ENCODE data around the gene SUSD5. TPM values are rescaled to one million over a fixed set of nuclear protein-coding genes. Genes with fewer than 3 reads are reported as not detected.

SUSD5 gene
- total and polyA plus RNA-seq, 2 of the 4 experiments (the other 2 are of a cell fraction), result 1.4 to 2.9 TPM

DNA sequence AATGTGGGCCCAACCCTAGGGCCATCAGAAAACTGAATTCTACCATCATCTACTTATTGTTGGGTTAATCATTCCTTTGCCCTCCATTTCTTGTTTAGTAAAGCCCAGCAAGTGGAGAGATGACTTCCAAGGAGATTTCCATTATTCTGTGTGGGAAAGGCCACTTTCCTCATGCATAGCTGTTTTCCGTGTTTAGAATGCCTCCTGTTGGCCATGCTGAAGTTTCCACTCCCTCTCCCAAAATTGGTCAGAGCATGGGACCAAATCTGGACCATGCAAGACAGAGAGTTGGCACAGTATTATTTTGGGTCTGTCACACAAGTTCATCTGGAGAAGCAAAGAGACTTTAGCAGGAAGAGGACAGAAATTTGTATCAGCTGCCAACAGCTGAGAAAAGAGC, 15.3 kb upstream of the SUSD5 start:
- Histone ChIP-seq H3K9me1 (ENCODE audit: insufficient read depth, low read length) (no peaks in the 10 kb centered on the region), H4K5ac (ENCODE audit: low read depth, low read length) (no peak overlapping the region), H3K9me3 (ENCODE audit: control insufficient read depth, insufficient read depth, low read length) (no peaks in the 10 kb centered on the region), H3K23ac (ENCODE audit: low read depth, low read length) (no peak overlapping the region), H2AK9ac (replicated peaks; ENCODE audit: low read depth, low read length, poor library complexity) (peak overlapping the region; percentile 42), H3K27ac (ENCODE audit: insufficient read depth, low read length) (no peak overlapping the region), H3K79me1 (ENCODE audit: low read depth in 1 of 2, low read length in 2 of 2) (no peaks in the 10 kb centered on the region), H3K4me1 (ENCODE audit: control insufficient read depth, insufficient read depth, low read length) (no peaks in the 10 kb centered on the region), H4K91ac (ENCODE audit: insufficient read depth, low read depth, low read length) (no peak overlapping the region), H3K4ac (ENCODE audit: low read depth, low read length) (no peak overlapping the region), H3K4me3 (ENCODE audit: insufficient read depth, low read depth, low read length) (no peak overlapping the region), H2BK20ac (ENCODE audit: low read depth, low read length) (no peak overlapping the region), H3K36me3 (ENCODE audit: control insufficient read depth, insufficient read depth, low read length) (no peaks in the 10 kb centered on the region), H2AFZ (replicated peaks; ENCODE audit: low read length, poor library complexity) (no peak overlapping the region), H2BK15ac (ENCODE audit: low read depth, low read length) (no peak overlapping the region), H4K20me1 (ENCODE audit: insufficient read depth, low read length) (no peaks in the 10 kb centered on the region), H2BK5ac (ENCODE audit: low read depth, low read length, poor library complexity, severe bottlenecking) (no peak overlapping the region), H3K56ac (ENCODE audit: extremely low read depth, insufficient read depth, low read length) (no peak overlapping the region), H3K18ac (ENCODE audit: low read depth, low read length) (no peak overlapping the region), H3K4me2 (ENCODE audit: low read depth, low read length) (no peak overlapping the region), H4K8ac (ENCODE audit: low read depth in 2 of 2, low read length in 2 of 2) (no peak overlapping the region), H2BK120ac (ENCODE audit: low read depth, low read length) (no peak overlapping the region), H3K9ac (ENCODE audit: low read depth, low read length) (no peak overlapping the region), H3K14ac (replicated peaks; ENCODE audit: low read depth, low read length) (no peak overlapping the region), H2AK5ac (ENCODE audit: low read depth, low read length) (no peak overlapping the region), H3K27me3 (ENCODE audit: control insufficient read depth, insufficient read depth, low read length) (peaks cover 16% of the 10 kb centered on the region)
- no peak for DNase-seq
- intact Hi-C loops (cut with micrococcal nuclease) (no loop called here), dilution Hi-C loops (cut with HindIII; ENCODE audit: low sequenced_read_pairs, unreplicated experiment) (no loop called here), in situ Hi-C loops (cut with MboI; ENCODE audit: low sequenced_read_pairs) (no loop called here)
- no peak for ATAC-seq (ENCODE audit: low read depth)
- ChIA-PET POLR2A (ENCODE audit: unreplicated experiment) (no interaction called here), CTCF (no interaction called here)
- no peak for TF ChIP-seq SMC3 (IDR thresholded peaks at IDR 0.05; ENCODE audit: low read depth, low read length)
- TF ChIP-seq FOS (IDR thresholded peaks at IDR 0.05; ENCODE audit: low read depth, low read length), result no peak
- no peak for TF ChIP-seq RAD21 (IDR thresholded peaks at IDR 0.05; ENCODE audit: low read length)
- no peak for TF ChIP-seq CEBPB (IDR thresholded peaks at IDR 0.05; ENCODE audit: low read depth, low read length)
- TF ChIP-seq RCOR1 (IDR thresholded peaks at IDR 0.05; ENCODE audit: insufficient replicate concordance, low read length), result no peak
- TF ChIP-seq, protein P1, sequence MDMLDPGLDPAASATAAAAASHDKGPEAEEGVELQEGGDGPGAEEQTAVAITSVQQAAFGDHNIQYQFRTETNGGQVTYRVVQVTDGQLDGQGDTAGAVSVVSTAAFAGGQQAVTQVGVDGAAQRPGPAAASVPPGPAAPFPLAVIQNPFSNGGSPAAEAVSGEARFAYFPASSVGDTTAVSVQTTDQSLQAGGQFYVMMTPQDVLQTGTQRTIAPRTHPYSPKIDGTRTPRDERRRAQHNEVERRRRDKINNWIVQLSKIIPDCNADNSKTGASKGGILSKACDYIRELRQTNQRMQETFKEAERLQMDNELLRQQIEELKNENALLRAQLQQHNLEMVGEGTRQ (IDR thresholded peaks at IDR 0.05; ENCODE audit: low read depth, low read length), result no peak
- TF ChIP-seq ELK1 (IDR thresholded peaks at IDR 0.05; ENCODE audit: borderline replicate concordance, low read depth, low read length), result no peak
- TF ChIP-seq POLR2A (IDR thresholded peaks at IDR 0.05; ENCODE audit: low read depth, low read length), result no peak
- no peak for TF ChIP-seq MAFK (IDR thresholded peaks at IDR 0.05; ENCODE audit: low read depth, low read length)
- TF ChIP-seq, protein P2, sequence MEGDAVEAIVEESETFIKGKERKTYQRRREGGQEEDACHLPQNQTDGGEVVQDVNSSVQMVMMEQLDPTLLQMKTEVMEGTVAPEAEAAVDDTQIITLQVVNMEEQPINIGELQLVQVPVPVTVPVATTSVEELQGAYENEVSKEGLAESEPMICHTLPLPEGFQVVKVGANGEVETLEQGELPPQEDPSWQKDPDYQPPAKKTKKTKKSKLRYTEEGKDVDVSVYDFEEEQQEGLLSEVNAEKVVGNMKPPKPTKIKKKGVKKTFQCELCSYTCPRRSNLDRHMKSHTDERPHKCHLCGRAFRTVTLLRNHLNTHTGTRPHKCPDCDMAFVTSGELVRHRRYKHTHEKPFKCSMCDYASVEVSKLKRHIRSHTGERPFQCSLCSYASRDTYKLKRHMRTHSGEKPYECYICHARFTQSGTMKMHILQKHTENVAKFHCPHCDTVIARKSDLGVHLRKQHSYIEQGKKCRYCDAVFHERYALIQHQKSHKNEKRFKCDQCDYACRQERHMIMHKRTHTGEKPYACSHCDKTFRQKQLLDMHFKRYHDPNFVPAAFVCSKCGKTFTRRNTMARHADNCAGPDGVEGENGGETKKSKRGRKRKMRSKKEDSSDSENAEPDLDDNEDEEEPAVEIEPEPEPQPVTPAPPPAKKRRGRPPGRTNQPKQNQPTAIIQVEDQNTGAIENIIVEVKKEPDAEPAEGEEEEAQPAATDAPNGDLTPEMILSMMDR (conservative IDR thresholded peaks at IDR 0.05; ENCODE audit: low read depth, low read length), result no peak
- TF ChIP-seq CHD1 (IDR thresholded peaks at IDR 0.05; ENCODE audit: low read depth, low read length), result no peak
- no peak for TF ChIP-seq MAZ (IDR thresholded peaks at IDR 0.05; ENCODE audit: borderline replicate concordance, low read depth, low read length)
- no peak for TF ChIP-seq MXI1 (IDR thresholded peaks at IDR 0.05; ENCODE audit: borderline replicate concordance, low read depth, low read length)
- WGBS, 2 experiments (ENCODE audit: extremely low coverage in 2 of 2, insufficient read length in 1 of 2), result no CpG with 5 or more reads among the region's 1 CpG
- no TSS peak for BruUV-seq (replicated peaks)

All from IMR-90 (cell line).